Measurements from ENCODE around the gene TRH.
"Not testable (repeated sequence)": the region's sequence is repeated elsewhere in the genome, so short reads cannot be mapped to it uniquely, and the experiment has no call there.

The TRH gene

DNA sequence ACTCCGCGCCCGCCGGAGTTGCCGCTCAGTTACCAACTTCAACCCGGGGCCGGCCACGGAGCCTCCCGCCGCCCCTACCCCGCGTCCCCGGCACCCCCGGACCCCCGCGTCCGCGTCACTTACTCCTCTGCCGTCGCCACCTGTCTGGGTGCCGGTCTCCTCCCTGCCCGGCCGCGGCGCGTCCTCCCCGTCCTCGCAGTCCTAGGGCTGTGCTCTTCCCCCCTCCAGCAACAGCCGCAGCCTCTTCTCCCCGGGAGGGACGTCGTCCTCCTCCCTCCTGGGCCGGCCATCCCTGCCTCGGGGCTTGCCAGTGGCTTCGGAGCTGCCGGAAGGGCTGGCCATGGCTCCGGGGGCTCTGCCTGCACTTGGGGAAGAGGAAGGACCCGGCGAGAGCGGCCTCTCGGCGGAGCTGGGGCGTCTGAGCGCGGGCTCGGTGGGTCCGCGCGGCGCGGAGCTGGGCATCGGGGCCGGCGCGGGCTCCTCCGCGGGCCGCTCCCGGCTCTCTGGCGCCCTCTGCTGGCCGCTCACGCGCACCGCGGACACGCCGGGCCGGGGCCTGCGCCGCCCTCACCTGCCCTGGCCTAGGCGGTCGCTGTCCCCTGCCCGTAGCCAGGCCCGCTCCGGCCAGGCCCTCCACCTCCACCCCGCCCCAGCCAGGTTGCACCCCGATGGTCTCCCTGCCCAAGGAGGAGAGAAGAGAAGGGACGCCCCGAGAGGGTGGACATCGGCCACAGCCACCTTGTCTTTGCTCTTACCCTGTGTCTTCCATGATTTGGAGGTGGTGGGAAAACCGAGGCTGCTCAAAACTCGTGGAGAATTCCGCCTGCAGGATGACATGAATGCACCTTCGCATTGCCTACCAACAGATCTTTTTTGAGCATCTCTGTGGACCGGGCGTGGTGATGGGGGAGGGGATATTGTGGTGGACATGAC lies 28.4 kb downstream of the TRH start:
- FAIRE-seq, result not testable (repeated sequence)
- peak; percentile 52 for TF ChIP-seq CTCF (IDR thresholded peaks at IDR 0.05; ENCODE audit: insufficient read depth, missing control alignments)
- DNase-seq (ENCODE audit: insufficient read length, low spot score), result peak; percentile 46

DNA sequence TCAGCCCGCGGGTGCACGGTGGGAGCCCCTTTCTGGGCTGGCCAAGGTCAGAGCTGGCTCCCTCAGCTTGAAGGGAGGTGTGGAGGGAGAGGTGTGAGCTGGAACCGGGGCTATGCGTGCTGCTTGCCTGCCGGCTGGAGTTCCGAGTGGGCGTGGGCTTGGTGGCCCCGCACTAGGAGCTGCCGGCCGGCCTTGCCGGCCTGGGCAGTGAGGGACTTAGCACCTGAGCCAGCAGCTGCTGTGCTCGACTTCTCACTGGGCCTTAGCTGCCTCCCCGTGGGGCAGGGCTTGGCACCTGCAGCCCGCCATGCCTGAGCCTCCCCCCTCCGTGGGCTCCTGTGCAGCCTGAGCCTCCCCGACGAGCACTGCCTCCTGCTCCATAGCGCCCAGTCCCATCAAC lies 36.0 kb downstream of the TRH start:
- FAIRE-seq, result no peak
- TF ChIP-seq CTCF (IDR thresholded peaks at IDR 0.05; ENCODE audit: insufficient read depth, missing control alignments), result no peak

DNA sequence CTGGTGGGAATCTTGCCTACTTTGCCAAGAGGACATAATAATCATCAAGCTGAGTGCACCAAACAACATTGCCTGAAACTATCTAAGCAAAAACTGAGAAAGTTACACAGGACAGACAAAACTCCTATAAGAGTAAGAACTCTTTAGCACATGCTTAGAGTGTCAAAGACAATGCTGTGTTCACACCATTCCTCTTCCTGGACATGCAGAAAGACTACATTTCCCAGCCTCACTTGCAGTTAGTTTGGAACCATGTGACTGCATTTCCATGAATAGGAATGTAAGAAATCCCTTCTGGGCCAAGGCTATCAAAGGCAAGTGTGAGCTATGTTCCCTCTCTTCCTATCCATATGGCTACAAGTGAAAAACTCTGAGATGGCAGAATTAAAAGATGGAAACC lies 37.6 kb downstream of the TRH start:
- DNase-seq (ENCODE audit: insufficient read length, low spot score); FAIRE-seq: not testable (repeated sequence)

More for the DNA sequence above, 36.0 kb downstream of the TRH start:
- no peak for DNase-seq (ENCODE audit: insufficient read length, low spot score)

GRCh38 chr3:130013246-130013645 lies 38.7 kb downstream of the TRH start:
- not testable (repeated sequence) for FAIRE-seq

GRCh38 chr3:130014526-130014925 lies 40.0 kb downstream of the TRH start:
- FAIRE-seq, result no peak
- TF ChIP-seq CTCF (IDR thresholded peaks at IDR 0.05; ENCODE audit: insufficient read depth, missing control alignments), result no peak

More at GRCh38 chr3:130013246-130013645, 38.7 kb downstream of the TRH start:
- not testable (repeated sequence) for DNase-seq (ENCODE audit: insufficient read length, low spot score)

DNA sequence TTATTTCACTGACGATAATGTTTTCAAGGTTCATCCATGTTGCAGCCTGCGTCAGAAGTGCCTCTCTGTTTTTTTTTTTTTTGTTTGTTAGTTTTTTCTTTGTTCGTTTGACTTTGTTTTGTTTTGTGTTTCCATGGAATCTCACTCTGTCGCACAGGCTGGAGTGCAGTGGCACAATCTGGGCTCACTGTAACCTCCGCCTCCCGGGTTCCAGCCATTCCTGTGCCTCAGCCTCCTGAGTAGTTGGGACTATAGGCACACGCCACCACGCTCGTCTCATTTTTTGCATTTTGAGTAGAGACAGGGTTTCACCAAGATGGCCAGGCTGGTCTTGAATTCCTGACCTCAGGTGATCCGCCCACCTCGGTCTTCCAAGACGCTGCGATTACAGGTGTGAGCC lies 43.1 kb downstream of the TRH start:
- FAIRE-seq; DNase-seq (ENCODE audit: insufficient read length, low spot score): not testable (repeated sequence)

More at GRCh38 chr3:130014526-130014925, 40.0 kb downstream of the TRH start:
- DNase-seq (ENCODE audit: insufficient read length, low spot score), result no peak

DNA sequence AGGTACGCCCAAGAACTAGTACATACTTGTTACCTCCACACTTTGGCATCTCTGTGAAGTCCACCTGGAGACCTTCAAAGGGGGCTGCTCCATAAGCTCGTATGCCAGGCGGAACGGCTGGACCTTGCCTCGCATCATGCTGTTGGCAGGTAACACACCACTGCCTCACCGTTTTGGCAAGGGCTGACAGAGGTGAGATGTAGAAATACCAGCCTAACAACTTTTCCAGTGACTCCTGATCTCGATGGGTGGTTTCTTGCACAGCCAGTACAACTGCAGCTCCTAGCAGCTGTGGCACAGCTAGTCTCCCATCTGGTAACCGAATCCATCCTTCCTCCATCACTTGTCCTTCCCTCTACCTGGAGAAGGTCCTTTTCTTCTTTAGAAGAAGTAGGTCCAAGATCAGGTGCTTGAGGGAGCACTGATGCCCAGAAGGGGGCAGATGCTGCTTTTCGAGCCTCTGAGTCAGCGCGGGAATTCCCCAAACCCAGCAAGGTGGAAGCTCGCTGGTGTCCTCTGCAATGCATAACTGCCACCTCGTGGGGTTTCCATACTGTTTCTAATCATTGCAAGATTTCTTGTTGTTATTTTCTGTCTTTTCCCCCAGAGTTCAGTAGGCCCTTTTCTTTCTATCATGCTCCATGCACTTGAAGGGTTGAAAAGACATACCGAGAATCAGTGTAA lies 51.8 kb downstream of the TRH start:
- not testable (repeated sequence) for FAIRE-seq; DNase-seq (ENCODE audit: insufficient read length, low spot score)

GRCh38 chr3:130027437-130027836 lies 52.9 kb downstream of the TRH start:
- not testable (repeated sequence) for DNase-seq (ENCODE audit: insufficient read length, low spot score); FAIRE-seq

Measured in D721Med (cell line).